Ectodermal cell (in vitro differentiated cells): ENCODE results near the gene OR2AE1.

Experiments
- H3K27ac ChIP-seq: 2 replicates; pipeline ENCODE4 v1.7.0; 2013; ENCODE audit warnings: mild to moderate bottlenecking, low read depth, low read length; ENCODE audit not compliant: insufficient read depth, poor library complexity, severe bottlenecking
- H3K27me3 ChIP-seq: 2 replicates; pipeline ENCODE4 v1.7.0; 2013; ENCODE audit warnings: mild to moderate bottlenecking, low read length; ENCODE audit not compliant: insufficient read depth, control insufficient read depth, poor library complexity, severe bottlenecking
- H3K36me3 ChIP-seq: one replicate; pipeline ENCODE4 v1.7.0; 2013; ENCODE audit warnings: low read length; ENCODE audit not compliant: control insufficient read depth, insufficient read depth
- H3K4me1 ChIP-seq: one replicate; pipeline ENCODE4 v1.7.0; 2013; ENCODE audit warnings: low read length; ENCODE audit not compliant: control insufficient read depth, insufficient read depth
- H3K4me3 ChIP-seq: 2 replicates; pipeline ENCODE4 v1.7.0; 2013; ENCODE audit warnings: low read depth, low read length, control low read depth; ENCODE audit not compliant: insufficient read depth
- H3K9me3 ChIP-seq: 2 replicates; pipeline ENCODE4 v1.7.0; 2013; ENCODE audit warnings: mild to moderate bottlenecking, low read length, moderate library complexity; ENCODE audit not compliant: control insufficient read depth
- WGBS, 2 experiments: methylation state at CpG; one replicate each; pipeline ENCODE4 v1.1.7; 2013; ENCODE audit warnings: missing lambda C conversion rate in 2 of 2; 5-methylcytosine and 5-hydroxymethylcytosine counted together

The OR2AE1 gene

DNA sequence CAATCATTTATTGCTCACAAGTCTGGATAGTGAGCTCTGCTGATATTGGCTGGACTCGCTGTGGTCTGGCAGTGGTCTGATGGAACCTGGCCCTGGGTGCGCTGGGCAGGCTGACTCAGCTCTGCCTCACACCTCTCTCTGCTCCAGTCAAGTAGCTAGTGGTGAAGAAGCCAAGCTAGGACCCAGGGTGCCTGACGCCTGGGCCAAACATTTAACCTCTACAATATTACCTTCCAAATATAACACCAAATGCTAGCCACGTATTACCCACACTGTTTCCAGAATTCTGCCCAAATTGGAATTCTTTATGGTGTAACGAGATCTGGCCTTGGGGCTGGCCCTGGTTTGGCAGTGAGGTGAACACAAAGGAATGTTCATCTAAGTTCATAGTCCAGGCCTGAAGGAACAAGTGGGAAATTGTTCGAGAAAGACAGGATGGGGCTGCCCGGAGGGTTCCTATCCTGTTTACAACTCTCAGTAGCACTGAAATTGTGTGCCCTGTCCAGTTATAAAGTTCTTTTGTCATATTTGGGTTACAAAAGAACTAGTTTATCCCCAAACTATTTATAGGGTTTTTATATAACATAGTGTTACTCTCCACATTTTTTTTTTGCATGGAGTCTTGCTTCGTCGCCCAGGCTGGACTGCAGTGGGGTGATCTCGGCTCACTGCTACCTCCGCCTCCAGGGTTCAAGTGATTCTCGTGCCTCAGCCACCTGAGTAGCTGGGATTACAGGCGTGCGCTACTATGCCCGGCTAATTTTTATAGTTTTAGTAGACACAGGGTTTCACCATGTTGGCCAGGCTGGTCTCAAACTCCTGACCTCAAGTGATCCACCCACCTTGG lies 16.3 kb downstream of the OR2AE1 start:
- 89 to 91% methylated on average over 15 of the region's 15 CpGs for WGBS, 2 experiments
- H3K27me3 ChIP-seq = no peaks in the 10 kb centered on the region
- no peaks in the 10 kb centered on the region for H3K36me3 ChIP-seq
- no peaks in the 10 kb centered on the region for H3K4me1 ChIP-seq
- no peaks in the 10 kb centered on the region for H3K9me3 ChIP-seq
- H3K4me3 ChIP-seq = no peak overlapping the region
- no peak overlapping the region for H3K27ac ChIP-seq

DNA sequence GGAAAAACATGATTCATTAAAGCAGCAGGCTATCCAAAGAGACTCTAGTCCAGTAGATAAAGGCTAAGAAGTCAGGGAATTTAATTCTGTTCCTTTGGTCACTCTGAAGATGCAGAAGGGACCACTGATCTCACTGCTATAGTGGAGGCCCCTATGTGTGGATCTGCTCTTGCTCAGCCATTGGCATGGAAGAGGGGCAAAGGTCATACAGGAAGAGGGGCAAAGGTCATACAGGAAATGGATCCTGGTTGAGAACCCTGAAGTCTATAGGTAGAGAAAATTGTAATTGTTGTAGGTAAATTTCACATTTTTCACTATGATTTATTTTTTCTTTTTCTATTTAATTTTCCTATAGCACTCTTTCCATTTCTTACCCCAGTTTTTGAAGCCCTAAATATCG lies 21.6 kb downstream of the OR2AE1 start:
- Histone ChIP-seq H3K27me3 (no peaks in the 10 kb centered on the region), H3K9me3 (no peaks in the 10 kb centered on the region), H3K4me3 (no peak overlapping the region), H3K36me3 (no peaks in the 10 kb centered on the region), H3K4me1 (no peaks in the 10 kb centered on the region), H3K27ac (no peak overlapping the region)
- 100% methylated on average over 1 of the region's 1 CpG for WGBS, 2 experiments

DNA sequence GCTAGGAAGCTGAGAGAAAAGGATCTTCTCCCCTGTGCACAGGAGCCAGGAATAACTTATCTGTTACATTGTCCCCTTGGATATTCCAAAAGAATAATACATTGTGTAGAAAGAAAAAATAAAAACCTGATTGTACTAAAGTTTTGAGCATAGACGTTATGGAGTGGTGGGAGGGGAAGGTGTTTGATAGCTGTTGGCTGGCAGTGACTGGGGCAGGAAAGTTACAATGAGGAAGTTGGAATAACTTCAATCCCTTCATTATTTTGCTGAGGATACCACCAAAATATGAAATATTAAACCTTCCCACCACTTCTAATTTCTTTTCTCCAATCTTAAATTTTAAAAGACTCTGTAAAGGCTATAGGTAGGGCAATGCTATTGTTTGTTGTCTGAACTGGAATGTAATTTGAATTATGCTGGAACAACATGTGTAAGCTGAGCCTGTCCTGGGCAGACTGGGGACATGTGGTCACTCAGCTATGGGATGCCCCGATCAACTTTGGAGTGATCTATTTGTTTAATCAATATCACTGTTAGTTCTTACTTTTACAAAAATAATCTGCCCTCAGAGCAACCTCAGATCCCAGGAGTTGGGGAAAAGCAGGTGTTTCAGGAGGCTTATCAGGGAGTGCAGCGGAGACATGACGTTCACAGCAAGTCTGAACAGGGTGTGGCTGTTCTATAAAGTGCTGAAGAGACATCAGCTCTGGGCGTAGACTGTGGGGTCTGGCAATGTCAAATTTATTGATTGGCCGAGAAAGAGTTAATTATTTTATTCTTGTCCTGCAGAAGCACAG lies 28.2 kb downstream of the OR2AE1 start:
- Histone ChIP-seq H3K4me3 (no peak overlapping the region), H3K4me1 (no peaks in the 10 kb centered on the region)

DNA sequence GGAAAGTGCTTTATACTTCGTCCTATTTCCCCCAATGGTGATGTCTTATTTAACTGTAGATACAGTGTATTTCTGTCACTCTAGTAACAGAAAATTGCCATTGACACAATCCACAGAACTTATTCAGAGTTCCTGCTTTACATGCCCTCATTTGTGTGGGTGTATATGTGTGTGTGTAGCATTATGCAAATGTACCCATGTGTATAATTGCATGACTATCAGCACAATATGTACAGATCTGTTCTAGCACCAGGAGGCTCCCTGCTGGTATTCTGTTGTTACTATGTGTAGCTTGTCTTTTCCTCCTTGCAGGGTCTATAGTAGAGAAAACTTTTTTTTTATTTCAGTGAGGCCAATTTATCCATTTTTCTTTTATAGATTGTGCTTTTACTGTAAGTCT lies 32.5 kb downstream of the OR2AE1 start:
- Histone ChIP-seq H3K4me3 (no peak overlapping the region), H3K4me1 (peaks cover 2% of the 10 kb centered on the region), H3K9me3 (no peaks in the 10 kb centered on the region), H3K27ac (no peak overlapping the region), H3K36me3 (no peaks in the 10 kb centered on the region), H3K27me3 (no peaks in the 10 kb centered on the region)
- WGBS, 2 experiments = 80 to 100% methylated on average over 1 of the region's 1 CpG

More for the DNA sequence above, 28.2 kb downstream of the OR2AE1 start:
- H3K36me3 ChIP-seq = no peaks in the 10 kb centered on the region
- no peak overlapping the region for H3K27ac ChIP-seq
- 87 to 94% methylated on average over 5 to 6 of the region's 6 CpGs for WGBS, 2 experiments
- H3K9me3 ChIP-seq = no peaks in the 10 kb centered on the region
- no peaks in the 10 kb centered on the region for H3K27me3 ChIP-seq

DNA sequence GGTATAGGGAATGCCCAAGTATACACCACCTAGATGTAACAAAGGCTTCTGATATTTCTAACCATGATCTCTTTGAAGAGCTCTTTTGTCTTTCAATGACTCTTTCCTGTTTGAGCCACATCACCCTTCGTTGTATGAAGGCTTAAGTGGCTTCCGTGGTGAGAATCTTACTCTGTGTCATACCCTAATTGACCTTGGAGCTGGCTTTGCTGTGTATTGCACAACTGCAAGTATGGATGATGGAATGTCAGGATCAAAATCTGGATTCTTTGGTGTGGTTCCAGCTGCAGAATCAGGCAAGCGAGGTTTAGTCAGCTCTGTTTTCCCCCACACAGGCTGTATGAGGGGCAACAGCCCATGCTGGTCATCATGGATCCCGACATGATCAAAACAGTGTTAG lies 33.0 kb downstream of the OR2AE1 start:
- Histone ChIP-seq H3K27ac (no peak overlapping the region), H3K36me3 (no peaks in the 10 kb centered on the region), H3K27me3 (no peaks in the 10 kb centered on the region), H3K4me1 (peaks cover 4% of the 10 kb centered on the region), H3K9me3 (no peaks in the 10 kb centered on the region), H3K4me3 (no peak overlapping the region)
- WGBS, 2 experiments = 90 to 96% methylated on average over 3 to 4 of the region's 4 CpGs

DNA sequence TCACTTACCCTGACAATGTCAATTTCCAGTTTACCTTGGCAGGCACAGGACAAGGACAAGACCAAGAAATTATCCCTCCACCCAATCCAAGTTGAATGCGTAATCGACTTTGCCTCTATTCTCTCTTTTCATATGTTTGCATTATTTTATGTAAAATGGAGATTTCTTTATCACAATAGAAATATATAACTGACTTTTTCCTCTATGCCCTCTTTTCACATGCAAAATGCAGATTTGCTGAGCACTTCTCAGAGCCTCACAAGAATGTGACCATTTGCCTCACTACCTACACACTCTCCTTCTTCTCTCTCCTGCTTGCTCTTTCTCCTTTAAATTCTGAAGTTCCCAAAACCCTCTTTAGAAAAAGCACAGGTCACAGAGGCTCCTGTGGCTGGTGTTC lies 33.9 kb downstream of the OR2AE1 start:
- Histone ChIP-seq H3K36me3 (no peaks in the 10 kb centered on the region), H3K9me3 (no peaks in the 10 kb centered on the region), H3K4me3 (no peak overlapping the region), H3K27me3 (no peaks in the 10 kb centered on the region), H3K4me1 (peaks cover 4% of the 10 kb centered on the region), H3K27ac (no peak overlapping the region)
- WGBS, 2 experiments = 94% methylated on average over 2 of the region's 2 CpGs; no CpG with 5 or more reads in 1 of the 2 experiments

DNA sequence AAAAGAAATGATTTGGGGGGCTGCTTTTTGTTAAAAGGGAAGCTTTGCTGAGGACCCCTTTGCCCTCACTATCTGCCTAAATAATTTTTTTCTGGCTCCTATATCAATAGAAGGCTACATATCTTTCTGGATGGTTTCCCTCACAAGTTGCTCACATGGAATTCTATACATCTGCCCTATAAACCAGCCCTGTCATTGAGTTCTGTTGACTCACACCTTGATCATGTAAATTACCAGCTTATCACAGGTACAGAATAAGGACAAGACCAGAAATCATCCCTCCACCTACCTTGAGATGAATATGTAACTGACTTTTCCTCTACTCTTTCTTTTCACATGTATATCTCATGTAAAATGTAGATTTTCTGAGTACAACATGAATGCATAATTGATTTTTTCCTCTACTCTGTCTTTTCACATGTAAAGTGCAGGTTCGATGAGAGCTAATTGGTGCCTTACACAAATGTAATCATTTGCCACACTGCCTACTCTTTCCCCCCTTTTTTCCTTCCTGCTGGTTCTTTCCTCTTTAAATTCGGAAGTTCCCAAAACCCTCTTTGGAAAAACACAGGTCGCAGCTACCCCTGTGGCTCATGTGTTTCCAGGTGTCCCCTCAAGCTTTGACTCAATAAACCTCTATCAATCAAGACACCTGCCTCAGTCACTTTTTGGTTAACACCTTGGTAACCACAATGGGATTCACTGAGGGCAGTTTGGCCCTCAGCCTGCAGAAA lies 36.5 kb downstream of the OR2AE1 start:
- no peaks in the 10 kb centered on the region for H3K9me3 ChIP-seq
- WGBS, 2 experiments = 66 to 72% methylated on average over 3 of the region's 3 CpGs
- no peaks in the 10 kb centered on the region for H3K27me3 ChIP-seq
- no peak overlapping the region for H3K4me3 ChIP-seq
- H3K4me1 ChIP-seq = peaks cover 4% of the 10 kb centered on the region
- H3K36me3 ChIP-seq = no peaks in the 10 kb centered on the region
- H3K27ac ChIP-seq = no peak overlapping the region

DNA sequence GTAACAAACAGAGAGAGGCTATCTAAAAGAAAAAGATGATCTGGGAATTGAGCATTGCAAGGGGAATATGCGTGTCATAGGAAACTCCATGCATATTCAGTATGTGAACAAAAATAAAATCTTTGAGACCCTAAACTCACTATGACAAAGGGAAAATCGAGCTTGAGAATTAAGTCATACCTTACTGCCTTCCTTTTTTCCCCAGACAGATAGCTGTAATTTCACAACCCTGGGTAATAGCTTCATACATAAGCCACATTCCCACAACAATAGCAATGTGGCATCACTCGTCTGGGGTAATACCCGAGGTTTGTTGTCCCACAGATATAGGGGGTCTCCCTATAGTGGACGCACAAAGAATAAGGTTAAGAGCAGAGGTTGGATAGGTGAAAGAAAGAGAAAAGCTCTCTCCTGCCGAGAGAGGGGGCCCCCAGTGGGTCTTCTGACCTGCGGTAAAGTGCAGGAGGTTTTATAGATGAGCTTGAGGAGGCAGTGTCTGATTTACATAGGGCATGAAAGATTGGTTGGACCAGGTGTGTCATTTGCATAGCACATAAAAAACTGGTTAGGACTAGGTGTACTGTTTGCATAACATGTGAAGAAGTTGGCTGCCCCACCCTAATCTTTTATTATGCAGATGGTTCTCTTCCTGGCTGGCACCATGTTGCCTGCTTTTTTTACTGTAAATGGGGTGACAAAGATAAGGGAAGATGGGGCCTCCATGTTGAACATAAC lies 37.4 kb downstream of the OR2AE1 start:
- no peak overlapping the region for H3K4me3 ChIP-seq
- H3K9me3 ChIP-seq = no peaks in the 10 kb centered on the region
- H3K27me3 ChIP-seq = no peaks in the 10 kb centered on the region
- peaks cover 4% of the 10 kb centered on the region for H3K4me1 ChIP-seq
- whole genome bisulfite sequencing, 2 experiments = 39 to 40% methylated on average over 7 of the region's 7 CpGs
- no peak overlapping the region for H3K27ac ChIP-seq
- no peaks in the 10 kb centered on the region for H3K36me3 ChIP-seq

DNA sequence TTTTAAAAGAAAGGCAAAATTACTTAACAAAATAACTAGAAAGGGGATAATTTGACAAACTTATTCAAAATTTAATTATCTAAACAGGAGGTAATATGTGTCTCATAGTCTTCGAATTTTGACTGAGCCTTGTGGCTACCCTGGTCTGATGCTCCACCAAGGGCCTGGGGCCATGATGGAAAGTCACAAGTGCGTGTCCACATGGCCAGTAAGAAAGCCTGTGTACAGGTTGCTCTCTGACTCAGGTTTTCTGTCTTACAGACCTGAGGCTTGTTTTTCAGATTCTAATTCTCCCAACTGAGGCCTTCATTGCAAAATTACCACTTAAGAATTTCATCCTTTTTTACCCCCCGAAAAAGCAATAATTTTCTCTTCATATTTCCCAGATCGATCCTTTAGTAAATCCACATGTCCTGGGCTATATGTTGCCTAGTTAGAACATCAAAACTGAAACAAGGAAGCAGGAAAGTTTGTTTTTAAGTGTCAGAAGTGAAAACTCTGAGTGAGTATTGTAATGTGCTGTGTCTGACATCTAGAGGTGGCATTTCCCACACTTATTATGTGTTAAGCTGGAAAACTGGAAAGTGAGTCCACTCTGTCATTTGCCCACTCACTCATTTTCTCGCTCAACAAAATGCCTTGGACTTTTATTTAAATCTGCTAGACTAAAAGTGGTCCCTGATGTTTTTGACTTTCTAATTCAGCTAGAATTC lies 39.0 kb downstream of the OR2AE1 start:
- Histone ChIP-seq H3K36me3 (no peaks in the 10 kb centered on the region), H3K4me1 (peaks cover 4% of the 10 kb centered on the region), H3K9me3 (no peaks in the 10 kb centered on the region), H3K27me3 (no peaks in the 10 kb centered on the region), H3K27ac (no peak overlapping the region), H3K4me3 (no peak overlapping the region)
- WGBS, 2 experiments = 87 to 89% methylated on average over 5 of the region's 5 CpGs
